HG03354 (cell line): ENCODE data around the gene FAM72B.
"Not testable (repeated sequence)": the region's sequence is repeated elsewhere in the genome, so short reads cannot be mapped to it uniquely, and the experiment has no call there.

Source experiments
- ATAC-seq: cut with Tn5 transposase; IDR thresholded peaks from one replicate; pipeline ENCODE4 v1.9.1; 2021; ENCODE audit warnings: mild to moderate bottlenecking; ENCODE audit not compliant: unreplicated experiment, poor library complexity, severe bottlenecking

Gene FAM72B

DNA sequence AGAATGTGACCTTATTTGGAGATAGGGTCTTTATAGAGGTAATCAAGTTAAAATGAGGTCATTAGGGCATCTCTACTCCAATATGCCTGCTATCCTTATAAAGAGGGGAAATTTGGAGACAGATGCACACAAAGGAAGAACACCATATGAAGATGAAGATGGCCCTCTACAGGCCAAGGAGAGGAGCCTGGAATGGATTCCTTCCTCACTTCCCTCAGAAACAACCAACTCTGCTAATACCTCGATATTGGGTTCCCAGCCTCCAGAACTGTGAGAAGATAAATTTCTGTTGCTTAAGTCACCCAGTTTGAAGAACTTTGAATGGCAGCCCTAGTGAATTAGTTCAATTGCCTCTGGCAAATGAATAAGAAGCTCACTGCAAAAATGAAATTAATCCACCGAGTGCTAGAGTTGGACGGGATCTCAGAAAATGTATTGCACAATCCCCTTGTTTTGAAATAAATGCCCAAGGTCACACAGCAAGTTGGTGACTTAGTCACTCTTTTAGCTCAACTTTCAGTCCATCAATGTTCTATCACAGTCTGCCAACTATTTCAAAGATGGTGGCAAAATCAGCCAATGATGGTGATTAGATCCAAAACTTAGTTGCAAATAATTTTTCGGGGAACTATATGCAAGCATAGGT, 27.1 kb downstream of the FAM72B start:
- not testable (repeated sequence) for ATAC-seq

GRCh38 chr1:121155671-121156358, 28.3 kb downstream of the FAM72B start:
- not testable (repeated sequence) for ATAC-seq

- not testable (repeated sequence) for ATAC-seq
These were observed 29.3 kb downstream of the FAM72B start for GRCh38 chr1:121154811-121155210.

DNA sequence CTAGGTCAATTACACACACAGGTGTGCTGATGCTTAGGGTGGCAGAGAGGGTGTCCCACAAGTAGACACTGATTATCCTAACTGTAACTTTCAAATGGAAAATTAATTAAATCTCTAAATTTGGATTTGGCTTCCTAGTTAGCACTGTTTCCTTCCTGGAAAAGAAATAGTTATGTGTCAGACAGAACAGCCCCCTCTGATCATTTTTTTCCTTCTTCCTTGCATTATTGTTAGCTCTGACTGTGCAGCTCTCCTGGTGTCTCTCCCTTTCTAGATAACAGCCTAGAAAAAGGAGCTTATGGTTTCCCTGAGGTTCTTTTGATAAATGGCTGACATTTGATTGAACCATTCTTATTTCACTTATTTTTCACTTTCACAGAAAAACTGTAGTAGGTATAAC, 31.4 kb downstream of the FAM72B start:
- not testable (repeated sequence) for ATAC-seq

- ATAC-seq = not testable (repeated sequence)
These were observed 32.8 kb downstream of the FAM72B start for GRCh38 chr1:121151294-121151693.

DNA sequence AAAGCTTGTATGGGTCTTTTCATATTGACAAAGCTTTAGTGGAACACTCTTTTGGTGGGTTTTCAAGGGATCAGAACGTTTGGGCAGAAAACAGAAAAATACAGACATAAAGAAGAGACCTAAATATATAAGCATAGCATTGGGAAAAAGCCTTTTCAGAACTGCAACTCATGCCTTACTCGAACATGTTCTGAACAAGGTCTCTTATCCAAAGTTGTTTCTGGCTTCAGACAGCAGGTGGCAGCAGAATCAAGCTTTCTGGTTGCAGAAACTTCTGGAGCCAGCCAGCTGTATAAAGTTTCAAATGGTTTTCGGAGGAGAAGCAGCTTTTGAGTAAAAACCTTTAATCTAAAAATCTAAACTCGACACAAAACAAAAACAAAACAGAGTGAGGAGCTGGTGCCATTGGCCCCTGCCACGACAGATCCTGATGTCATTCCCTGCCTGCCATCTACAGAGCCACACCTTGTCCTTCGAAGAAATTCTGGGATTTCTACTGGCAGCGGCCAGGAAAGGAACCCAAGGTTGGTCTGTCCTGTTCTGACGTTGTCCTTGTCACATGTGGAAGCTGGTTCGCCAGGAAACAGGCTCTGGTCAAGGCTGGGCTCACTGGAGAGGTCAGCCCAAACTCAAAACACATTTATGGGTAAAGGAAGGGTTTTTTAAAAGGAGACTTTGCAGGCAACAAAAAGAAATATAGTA, 35.5 kb downstream of the FAM72B start:
- ATAC-seq = peak; percentile 55

DNA sequence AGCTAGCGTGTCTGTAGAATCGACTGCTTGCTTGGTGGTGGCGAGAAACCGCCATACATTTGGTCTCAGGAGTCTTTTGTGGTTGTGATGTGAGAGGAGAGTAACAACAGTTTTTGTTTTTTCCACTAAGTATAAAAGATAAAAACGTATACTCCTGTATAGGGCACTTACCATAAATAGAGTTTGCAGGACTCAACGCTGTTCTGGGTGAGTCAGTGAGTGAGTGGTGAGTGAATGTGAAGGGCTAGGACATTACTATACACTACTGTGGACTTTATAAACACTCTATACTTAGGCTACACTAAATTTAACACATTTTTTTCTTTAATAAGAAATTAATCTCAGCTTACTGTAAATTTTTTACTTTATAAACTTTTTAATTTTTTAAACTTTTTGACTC, 43.7 kb downstream of the FAM72B start:
- ATAC-seq = not testable (repeated sequence)

DNA sequence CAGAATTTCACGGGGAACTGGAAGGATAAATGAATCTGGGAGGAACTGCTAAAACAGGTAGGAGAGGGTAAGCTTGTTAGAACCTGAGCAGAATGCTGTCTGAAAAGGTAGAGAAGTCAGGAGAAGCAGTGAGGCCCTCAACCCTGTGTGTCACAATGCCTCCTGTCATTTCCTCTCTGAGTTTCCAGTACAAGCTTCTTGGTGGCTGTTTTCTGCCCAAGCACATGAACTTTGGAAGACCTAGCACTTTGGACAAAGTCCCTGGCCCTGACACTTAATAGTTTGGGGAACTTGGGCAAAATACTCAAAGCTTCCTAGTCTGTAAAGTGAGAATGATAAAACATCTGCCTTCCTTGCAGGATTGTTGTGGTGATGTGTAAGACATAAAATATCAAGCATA, 52.6 kb downstream of the FAM72B start:
- ATAC-seq = not testable (repeated sequence)

DNA sequence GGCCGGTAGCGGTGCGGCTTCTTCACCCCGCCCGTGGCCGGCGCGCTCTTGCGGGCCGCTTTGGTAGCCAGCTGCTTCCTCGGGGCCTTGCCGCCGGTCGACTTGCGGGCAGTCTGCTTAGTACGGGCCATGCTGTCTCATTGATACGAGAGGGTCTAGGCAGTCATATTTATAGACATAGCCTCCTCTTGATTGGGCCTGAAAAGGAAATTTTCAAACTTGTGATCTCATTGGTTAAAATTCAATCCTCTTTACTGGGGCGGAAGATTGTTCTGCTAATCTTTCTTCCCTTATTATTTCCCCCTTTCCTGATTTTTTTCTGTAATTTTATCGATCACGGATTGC, 65.7 kb downstream of the FAM72B start:
- ATAC-seq = not testable (repeated sequence)
